Coronary artery (tissue), 2 donors: ENCODE data around the gene ANXA5.
A peak's percentile ranks its signal among the peaks of the same experiment; 100 is the strongest.

Source experiments
- DNase-seq: peaks from one replicate; pipeline ENCODE4 v3.0.0-alpha.2; 2017; ENCODE audit warnings: low spot score
- H3K27ac ChIP-seq, 2 donors: fragments of 200-600 bp; sonication (generic); one replicate each; pipeline ENCODE4 v1.5.1; 2016 to 2019
- H3K4me3 ChIP-seq: fragments of 200-600 bp; sonication (generic); 2 replicates; pipeline ENCODE4 v1.5.1; 2016; ENCODE audit warnings: mild to moderate bottlenecking, moderate library complexity
- CTCF ChIP-seq: fragments of 200-600 bp; sonication (generic); IDR thresholded peaks from one replicate; pipeline ENCODE4 v1.5.1; 2019; ENCODE audit warnings: antibody characterized with exemption

Gene ANXA5

GRCh38 chr4:121726642-121727268 lies 30.0 kb upstream of the ANXA5 start:
- peak; percentile 43 for TF ChIP-seq CTCF
- Histone ChIP-seq H3K4me3 (no peak overlapping the region), H3K27ac (no peak overlapping the region)
- no peak for DNase-seq

- TF ChIP-seq CTCF: no peak
- DNase-seq: no peak
- Histone ChIP-seq H3K27ac (no peak overlapping the region), H3K4me3 (no peak overlapping the region)
Measured at GRCh38 chr4:121724671-121725070, 27.9 kb upstream of the ANXA5 start.

GRCh38 chr4:121721700-121722099 lies 24.9 kb upstream of the ANXA5 start:
- TF ChIP-seq CTCF: no peak
- H3K27ac ChIP-seq: no peak overlapping the region
- no peak overlapping the region for H3K4me3 ChIP-seq
- DNase-seq: no peak

GRCh38 chr4:121720109-121720508 lies 23.3 kb upstream of the ANXA5 start:
- TF ChIP-seq CTCF: no peak
- no peak overlapping the region for H3K27ac ChIP-seq
- no peak overlapping the region for H3K4me3 ChIP-seq
- no peak for DNase-seq

GRCh38 chr4:121717680-121718237 lies 21.0 kb upstream of the ANXA5 start:
- Histone ChIP-seq H3K4me3 (no peak overlapping the region), H3K27ac (peak overlapping the region in 1 of 2 donors; percentile 32)
- DNase-seq: no peak
- TF ChIP-seq CTCF: no peak

- H3K27ac ChIP-seq: no peak overlapping the region
- no peak for TF ChIP-seq CTCF
- no peak for DNase-seq
- H3K4me3 ChIP-seq: no peak overlapping the region
Measured at GRCh38 chr4:121714548-121714947, 17.8 kb upstream of the ANXA5 start.

GRCh38 chr4:121712783-121713182 lies 16.0 kb upstream of the ANXA5 start:
- no peak for DNase-seq
- H3K4me3 ChIP-seq: no peak overlapping the region
- no peak overlapping the region for H3K27ac ChIP-seq
- no peak for TF ChIP-seq CTCF
